KMS-11 (cell line): ENCODE data around the gene GBX1.

ENCODE experiments used
- H2AFZ ChIP-seq: fragments of 200-600 bp; sonication (generic); 2 replicates; pipeline ENCODE4 v1.6.1; 2016; ENCODE audit warnings: antibody characterized with exemption, mixed run types, low read depth
- H3K27ac ChIP-seq: fragments of 200-600 bp; sonication (generic); 2 replicates; pipeline ENCODE4 v1.6.1; 2016; ENCODE audit warnings: mild to moderate bottlenecking, mixed run types
- H3K27me3 ChIP-seq: fragments of 200-600 bp; sonication (generic); 2 replicates; pipeline ENCODE4 v1.6.1; 2017; ENCODE audit warnings: mild to moderate bottlenecking, low read depth, mixed run types, moderate library complexity; ENCODE audit not compliant: insufficient read depth
- H3K36me3 ChIP-seq: fragments of 200-600 bp; sonication (generic); 2 replicates; pipeline ENCODE4 v1.6.1; 2017; ENCODE audit warnings: mild to moderate bottlenecking, mixed run types; ENCODE audit not compliant: insufficient read depth
- H3K4me1 ChIP-seq: fragments of 200-600 bp; sonication (generic); 2 replicates; pipeline ENCODE4 v1.6.1; 2016; ENCODE audit warnings: mild to moderate bottlenecking, low read depth, mixed run types; ENCODE audit not compliant: poor library complexity, severe bottlenecking
- H3K4me2 ChIP-seq: fragments of 200-600 bp; sonication (generic); 2 replicates; pipeline ENCODE4 v1.7.0; 2016; ENCODE audit warnings: mild to moderate bottlenecking, mixed run types
- H3K4me3 ChIP-seq: fragments of 200-600 bp; sonication (generic); IDR thresholded peaks from 2 replicates; pipeline ENCODE4 v1.6.1; 2017; ENCODE audit warnings: low read depth, low read length, mixed read lengths; ENCODE audit not compliant: insufficient read depth
- H3K79me2 ChIP-seq: fragments of 200-600 bp; sonication (generic); 2 replicates; pipeline ENCODE4 v1.6.1; 2016; ENCODE audit warnings: low read depth, mixed run types; ENCODE audit not compliant: insufficient read depth
- H3K9ac ChIP-seq: fragments of 200-600 bp; sonication (generic); 2 replicates; pipeline ENCODE4 v1.6.1; 2016; ENCODE audit warnings: mild to moderate bottlenecking, mixed run types
- H4K20me1 ChIP-seq: fragments of 200-600 bp; sonication (generic); 2 replicates; pipeline ENCODE4 v1.6.1; 2016; ENCODE audit warnings: mild to moderate bottlenecking, mixed run types; ENCODE audit not compliant: insufficient read depth
- CTCF ChIP-seq: fragments of 200-600 bp; sonication (generic); conservative IDR thresholded peaks from 2 replicates; pipeline ENCODE4 v1.6.1; 2017; ENCODE audit warnings: low read depth, mild to moderate bottlenecking, antibody characterized with exemption, low read length, moderate library complexity, mixed read lengths

GBX1 gene

GRCh38 chr7:151168787-151169162 lies 1.3 kb upstream of the GBX1 start:
- H3K4me2 ChIP-seq: peak overlapping the region; percentile 44; the same call in 1 of the 2 replicates
- H4K20me1 ChIP-seq: no peaks in the 10 kb centered on the region
- no peak overlapping the region for H3K4me3 ChIP-seq
- H3K4me1 ChIP-seq: peaks cover 3% of the 10 kb centered on the region
- peaks cover 50% of the 10 kb centered on the region for H3K27me3 ChIP-seq
- no peak for TF ChIP-seq CTCF
- H3K27ac ChIP-seq: no peak overlapping the region
- no peaks in the 10 kb centered on the region for H3K36me3 ChIP-seq
- H2AFZ ChIP-seq: no peak overlapping the region
- H3K9ac ChIP-seq: no peak overlapping the region
- no peaks in the 10 kb centered on the region for H3K79me2 ChIP-seq

GRCh38 chr7:151168003-151168786 lies 701 bp upstream of the GBX1 start:
- Histone ChIP-seq H3K27me3 (peaks cover 50% of the 10 kb centered on the region), H3K4me1 (peaks cover 3% of the 10 kb centered on the region), H3K4me3 (no peak overlapping the region), H3K9ac (no peak overlapping the region), H2AFZ (peak overlapping the region; percentile 62; the same call in 1 of the 2 replicates), H4K20me1 (no peaks in the 10 kb centered on the region), H3K79me2 (no peaks in the 10 kb centered on the region), H3K4me2 (peak overlapping the region; percentile 44), H3K27ac (no peak overlapping the region), H3K36me3 (no peaks in the 10 kb centered on the region)
- TF ChIP-seq CTCF: peak; percentile 83

GRCh38 chr7:151166629-151167196 lies 781 bp downstream of the GBX1 start:
- Histone ChIP-seq H3K4me1 (no peaks in the 10 kb centered on the region), H3K36me3 (no peaks in the 10 kb centered on the region), H3K4me2 (no peak overlapping the region), H3K79me2 (no peaks in the 10 kb centered on the region), H2AFZ (no peak overlapping the region), H3K9ac (no peak overlapping the region), H4K20me1 (no peaks in the 10 kb centered on the region), H3K27ac (no peak overlapping the region), H3K4me3 (no peak overlapping the region), H3K27me3 (peaks cover 44% of the 10 kb centered on the region)
- no peak for TF ChIP-seq CTCF

- H3K79me2 ChIP-seq: no peaks in the 10 kb centered on the region
- no peak overlapping the region for H3K4me3 ChIP-seq
- no peak overlapping the region for H3K4me2 ChIP-seq
- no peaks in the 10 kb centered on the region for H3K36me3 ChIP-seq
- H3K9ac ChIP-seq: no peak overlapping the region
- no peak overlapping the region for H2AFZ ChIP-seq
- H4K20me1 ChIP-seq: no peaks in the 10 kb centered on the region
- H3K4me1 ChIP-seq: no peaks in the 10 kb centered on the region
- no peak overlapping the region for H3K27ac ChIP-seq
- H3K27me3 ChIP-seq: peaks cover 4% of the 10 kb centered on the region; the same call in 1 of the 2 replicates
- TF ChIP-seq CTCF: no peak
Observed at GRCh38 chr7:151161757-151162156, 5.7 kb downstream of the GBX1 start.
